CD4-positive, CD25-positive, alpha-beta regulatory T cell (primary cell): ENCODE measurements around the gene ZBTB16. TPM values are rescaled to one million over a fixed set of nuclear protein-coding genes. Genes with fewer than 3 reads are reported as not detected.

ENCODE experiments used
- ATAC-seq, 2 donors: fragments of 150-1000 bp; cut with Tn5 transposase; one replicate each; pipeline ENCODE4 v1.10.0; 2021; ENCODE audit warnings: low read depth in 2 of 2, moderate number of reproducible peaks in 2 of 2, moderate library complexity in 1 of 2
- DNase-seq, 3 donors: peaks; one replicate each; pipeline versions ENCODE4 v3.0.0 to v3.0.0-alpha.2; 2012 to 2022; ENCODE audit warnings: mixed read lengths in 1 of 3
- H3K27ac ChIP-seq: one replicate; pipeline ENCODE4 v1.7.0; 2013; ENCODE audit warnings: mild to moderate bottlenecking, low read length; ENCODE audit not compliant: insufficient read depth, poor library complexity, severe bottlenecking
- H3K27me3 ChIP-seq: one replicate; pipeline ENCODE4 v1.7.0; 2013; ENCODE audit warnings: low read length; ENCODE audit not compliant: control insufficient read depth, insufficient read depth
- H3K36me3 ChIP-seq: one replicate; pipeline ENCODE4 v1.7.0; 2013; ENCODE audit warnings: mild to moderate bottlenecking, low read length, moderate library complexity; ENCODE audit not compliant: control insufficient read depth, insufficient read depth
- H3K4me1 ChIP-seq: 2 replicates; pipeline ENCODE4 v1.7.0; 2013; ENCODE audit warnings: mild to moderate bottlenecking, low read length; ENCODE audit not compliant: insufficient read depth, control insufficient read depth, poor library complexity, severe bottlenecking
- H3K4me3 ChIP-seq: one replicate; pipeline ENCODE4 v1.7.0; 2013; ENCODE audit warnings: low read depth, mild to moderate bottlenecking, low read length, moderate library complexity
- H3K9me3 ChIP-seq, 2 experiments: 1 replicate in 1 of 2; 2 replicates in 1 of 2; pipeline ENCODE4 v1.7.0; 2013; ENCODE audit warnings: low read length in 2 of 2, mild to moderate bottlenecking in 1 of 2, moderate library complexity in 1 of 2; ENCODE audit not compliant: control insufficient read depth in 2 of 2
- H3K27ac Mint-ChIP-seq, 3 donors: one replicate each; pipeline ENCODE4 v1.8.0; 2020 to 2022; ENCODE audit warnings: mild to moderate bottlenecking in 3 of 3, mixed read lengths in 3 of 3, moderate library complexity in 2 of 3
- H3K27me3 Mint-ChIP-seq: one replicate; pipeline ENCODE4 v1.8.0; 2022; ENCODE audit warnings: mild to moderate bottlenecking, mixed read lengths
- H3K36me3 Mint-ChIP-seq: one replicate; pipeline ENCODE4 v1.8.0; 2020; ENCODE audit warnings: mixed read lengths
- H3K4me1 Mint-ChIP-seq, 4 donors: one replicate each; pipeline ENCODE4 v1.8.0; 2020 to 2022; ENCODE audit warnings: mixed read lengths in 4 of 4, mild to moderate bottlenecking in 1 of 4
- H3K4me3 Mint-ChIP-seq, 4 donors: one replicate each; pipeline ENCODE4 v1.8.0; 2020 to 2022; ENCODE audit warnings: mild to moderate bottlenecking in 4 of 4, mixed read lengths in 4 of 4, moderate library complexity in 3 of 4
- H3K9me3 Mint-ChIP-seq, 7 donors: one replicate each; pipeline ENCODE4 v1.8.0; 2020 to 2022; ENCODE audit warnings: mixed read lengths in 7 of 7, mild to moderate bottlenecking in 3 of 7, moderate library complexity in 2 of 7
- polyA plus RNA-seq, 4 donors: library from polyadenylated mRNA; unstranded; fragments of 300-500 nt; fragmentation: Illumina TruSeq; gene quantifications; one replicate each; pipeline ENCODE4 v1.2.3, GENCODE V29; 2021
- total RNA-seq: library from RNA; stranded (reverse); gene quantifications from one replicate; pipeline ENCODE4 v1.2.3, GENCODE V29; 2022

Gene ZBTB16
- total and polyA plus RNA-seq, 5 donors from 2014 or later, result 2.9 to 28.1 (median 8.5) TPM

DNA sequence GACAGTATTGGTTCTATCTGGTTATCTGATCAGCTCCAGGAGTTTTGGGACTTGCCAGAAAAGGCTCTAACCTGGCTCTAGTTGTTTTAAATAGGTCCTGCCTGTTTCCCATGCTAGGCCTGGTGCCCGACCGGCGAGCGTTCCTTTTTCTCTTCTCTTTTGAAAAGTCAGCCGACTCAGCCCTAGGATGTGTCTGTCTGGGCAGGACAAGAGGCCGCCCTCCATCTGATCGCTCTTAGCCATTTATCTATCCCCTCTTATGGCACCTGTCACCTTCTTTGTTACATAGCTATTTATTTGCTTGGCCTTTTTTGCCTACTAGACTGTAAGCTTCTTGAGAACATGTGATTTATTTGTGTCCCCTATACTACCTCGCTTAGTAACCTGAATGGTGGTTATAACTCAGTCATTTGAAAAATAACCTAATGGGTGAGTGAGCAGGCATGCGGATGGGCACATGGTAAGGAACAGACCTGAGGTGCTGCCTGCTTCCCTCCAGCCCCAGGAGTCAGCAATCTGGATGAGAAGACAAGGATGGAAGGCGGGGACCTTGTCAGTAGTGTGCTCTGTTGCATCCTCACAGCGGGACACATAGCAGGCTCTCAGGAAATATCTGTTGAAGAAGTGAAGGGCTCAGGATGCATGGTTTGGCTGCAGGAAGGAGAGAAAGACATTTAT is 108.4 kb downstream of the ZBTB16 start:
- H3K27ac ChIP-seq, result no peak overlapping the region
- H3K27me3 ChIP-seq, result no peaks in the 10 kb centered on the region
- H3K9me3 Mint-ChIP-seq, result no peaks in the 10 kb centered on the region
- H3K9me3 ChIP-seq, result no peaks in the 10 kb centered on the region
- peak overlapping the region in 3 of 4 donors; percentile 36 to 66 (median 59) for H3K4me3 Mint-ChIP-seq
- ATAC-seq (no peak), DNase-seq (no peak)
- peaks cover 68% of the 10 kb centered on the region for H3K4me1 ChIP-seq
- peak overlapping the region; percentile 2 for H3K4me3 ChIP-seq
- no peaks in the 10 kb centered on the region for H3K27me3 Mint-ChIP-seq
- H3K4me1 Mint-ChIP-seq, result peaks cover 33 to 99% (median 74%) of the 10 kb centered on the region in 4 donors
- peak overlapping the region; percentile 62 to 86 (median 83) for H3K27ac Mint-ChIP-seq
- no peaks in the 10 kb centered on the region for H3K36me3 Mint-ChIP-seq
- no peaks in the 10 kb centered on the region for H3K36me3 ChIP-seq

DNA sequence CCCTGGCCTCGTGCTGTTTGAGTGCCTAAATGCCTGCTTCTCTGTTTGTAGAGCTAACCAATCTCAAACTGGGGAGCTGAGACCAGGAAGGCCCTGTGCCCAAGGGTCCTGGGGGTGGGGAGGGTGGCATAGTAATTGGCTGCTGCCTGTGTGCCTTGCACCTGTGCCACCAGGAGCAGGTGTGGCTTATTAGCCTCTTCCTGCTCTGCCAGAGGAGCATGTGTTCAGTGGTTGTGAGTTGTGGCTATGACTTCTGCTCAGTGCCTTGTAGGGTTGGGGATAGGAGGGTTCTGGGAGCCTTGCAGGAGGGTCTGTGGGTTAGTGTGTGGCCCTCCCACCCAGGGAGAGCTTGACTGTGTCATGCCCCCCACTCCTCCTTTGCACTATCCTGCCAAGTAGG is 109.2 kb downstream of the ZBTB16 start:
- no peaks in the 10 kb centered on the region for H3K36me3 Mint-ChIP-seq
- no peaks in the 10 kb centered on the region for H3K27me3 ChIP-seq
- H3K9me3 Mint-ChIP-seq, result no peaks in the 10 kb centered on the region
- peak in 1 of 3 donors; percentile 52 for DNase-seq
- H3K4me3 ChIP-seq, result no peak overlapping the region
- peak in 1 of 2 donors; percentile 39 for ATAC-seq
- peak overlapping the region in 3 of 4 donors; percentile 30 to 59 (median 39) for H3K4me3 Mint-ChIP-seq
- peak overlapping the region; percentile 62 to 86 (median 83) for H3K27ac Mint-ChIP-seq
- peaks cover 33 to 100% (median 79%) of the 10 kb centered on the region in 4 donors for H3K4me1 Mint-ChIP-seq
- no peak overlapping the region for H3K27ac ChIP-seq
- no peaks in the 10 kb centered on the region for H3K9me3 ChIP-seq
- no peaks in the 10 kb centered on the region for H3K27me3 Mint-ChIP-seq
- no peaks in the 10 kb centered on the region for H3K36me3 ChIP-seq
- H3K4me1 ChIP-seq, result peaks cover 76% of the 10 kb centered on the region

DNA sequence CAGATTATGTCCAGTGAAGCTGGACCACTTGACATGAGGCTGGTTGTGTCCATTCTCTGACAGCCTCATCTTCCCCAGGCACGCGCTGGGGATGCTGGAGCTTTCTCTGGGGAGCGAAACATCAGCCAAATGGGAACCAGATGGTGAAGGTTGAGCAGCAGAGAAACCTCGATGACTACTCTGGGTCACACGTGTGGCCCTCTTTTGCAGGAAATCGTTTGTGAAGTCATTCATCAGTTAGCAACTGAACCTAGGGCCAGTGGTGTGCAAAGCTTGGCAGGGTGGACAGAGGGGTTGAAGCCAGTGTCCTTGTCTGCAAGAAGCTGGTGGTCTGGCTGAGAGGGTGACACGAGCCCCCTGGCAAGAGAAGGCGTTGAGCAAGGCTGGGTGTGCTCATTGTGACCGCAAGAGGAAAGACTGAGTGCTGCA is 109.8 kb downstream of the ZBTB16 start:
- Histone ChIP-seq H3K36me3 (no peaks in the 10 kb centered on the region), H3K27me3 (no peaks in the 10 kb centered on the region), H3K4me1 (peaks cover 82% of the 10 kb centered on the region), H3K9me3 (no peaks in the 10 kb centered on the region), H3K4me3 (no peak overlapping the region), H3K27ac (no peak overlapping the region)
- H3K27ac Mint-ChIP-seq, result peak overlapping the region; percentile 71 to 85 (median 83)
- H3K4me1 Mint-ChIP-seq, result peaks cover 39 to 100% (median 81%) of the 10 kb centered on the region in 4 donors
- no peaks in the 10 kb centered on the region for H3K36me3 Mint-ChIP-seq
- ATAC-seq (no peak), DNase-seq (no peak)
- no peaks in the 10 kb centered on the region for H3K27me3 Mint-ChIP-seq
- peak overlapping the region in 1 of 4 donors; percentile 39 for H3K4me3 Mint-ChIP-seq
- H3K9me3 Mint-ChIP-seq, result no peaks in the 10 kb centered on the region

DNA sequence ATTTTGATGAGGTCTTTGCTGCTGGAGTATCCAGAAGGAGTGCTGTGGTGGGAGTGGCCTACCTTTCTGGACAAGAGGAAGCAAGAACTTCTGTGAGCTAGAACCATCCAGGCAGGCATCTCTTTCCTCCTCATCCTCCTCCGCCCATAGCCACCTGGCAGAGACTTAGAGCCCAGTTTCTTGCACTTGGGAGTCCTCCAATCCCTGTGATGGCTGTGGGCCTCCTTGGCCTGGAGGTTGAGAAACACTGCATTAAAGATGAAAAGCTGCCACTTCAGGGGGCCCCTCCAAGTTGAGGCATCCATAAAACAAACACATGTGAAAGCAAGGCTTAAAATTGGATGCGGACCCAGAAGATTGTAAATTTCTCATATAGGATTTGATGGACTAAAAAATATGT is 110.3 kb downstream of the ZBTB16 start:
- H3K9me3 Mint-ChIP-seq, result no peaks in the 10 kb centered on the region
- peak overlapping the region in 1 of 4 donors; percentile 39 for H3K4me3 Mint-ChIP-seq
- Histone ChIP-seq H3K4me1 (peaks cover 87% of the 10 kb centered on the region), H3K36me3 (no peaks in the 10 kb centered on the region), H3K27me3 (no peaks in the 10 kb centered on the region), H3K27ac (no peak overlapping the region), H3K4me3 (no peak overlapping the region), H3K9me3 (no peaks in the 10 kb centered on the region)
- H3K4me1 Mint-ChIP-seq, result peaks cover 41 to 100% (median 80%) of the 10 kb centered on the region in 4 donors
- no peaks in the 10 kb centered on the region for H3K36me3 Mint-ChIP-seq
- ATAC-seq, result no peak
- peak overlapping the region; percentile 71 to 85 (median 83) for H3K27ac Mint-ChIP-seq
- no peaks in the 10 kb centered on the region for H3K27me3 Mint-ChIP-seq
- no peak for DNase-seq

- Histone ChIP-seq H3K27ac (no peak overlapping the region), H3K9me3 (no peaks in the 10 kb centered on the region), H3K4me3 (no peak overlapping the region), H3K36me3 (no peaks in the 10 kb centered on the region), H3K4me1 (peaks cover 86% of the 10 kb centered on the region), H3K27me3 (no peaks in the 10 kb centered on the region)
- no peaks in the 10 kb centered on the region for H3K27me3 Mint-ChIP-seq
- no peaks in the 10 kb centered on the region for H3K9me3 Mint-ChIP-seq
- DNase-seq (no peak), ATAC-seq (no peak)
- H3K27ac Mint-ChIP-seq, result peak overlapping the region; percentile 14 to 83 (median 31)
- H3K4me1 Mint-ChIP-seq, result peaks cover 41 to 100% (median 77%) of the 10 kb centered on the region in 4 donors
- peak overlapping the region in 1 of 4 donors; percentile 39 for H3K4me3 Mint-ChIP-seq
- H3K36me3 Mint-ChIP-seq, result no peaks in the 10 kb centered on the region
These were observed 110.7 kb downstream of the ZBTB16 start for GRCh38 chr11:114170226-114170625.

GRCh38 chr11:114171257-114172054 is 111.9 kb downstream of the ZBTB16 start:
- Histone ChIP-seq H3K4me1 (peaks cover 74% of the 10 kb centered on the region), H3K27ac (no peak overlapping the region), H3K27me3 (no peaks in the 10 kb centered on the region), H3K4me3 (no peak overlapping the region), H3K36me3 (no peaks in the 10 kb centered on the region), H3K9me3 (no peaks in the 10 kb centered on the region)
- DNase-seq (no peak), ATAC-seq (no peak)
- H3K4me1 Mint-ChIP-seq, result peaks cover 41 to 96% (median 73%) of the 10 kb centered on the region in 4 donors
- H3K27ac Mint-ChIP-seq, result peak overlapping the region; percentile 76 to 95 (median 92)
- H3K36me3 Mint-ChIP-seq, result no peaks in the 10 kb centered on the region
- peak overlapping the region in 3 of 4 donors; percentile 7 to 56 (median 52) for H3K4me3 Mint-ChIP-seq
- H3K27me3 Mint-ChIP-seq, result no peaks in the 10 kb centered on the region
- no peaks in the 10 kb centered on the region for H3K9me3 Mint-ChIP-seq

- peak in 1 of 3 donors; percentile 49 for DNase-seq
- H3K27ac Mint-ChIP-seq, result peak overlapping the region; percentile 92 to 99 (median 95)
- H3K9me3 Mint-ChIP-seq, result no peaks in the 10 kb centered on the region
- H3K4me3 ChIP-seq, result peak overlapping the region; percentile 54
- H3K36me3 ChIP-seq, result no peaks in the 10 kb centered on the region
- H3K4me3 Mint-ChIP-seq, result peak overlapping the region in 3 of 4 donors; percentile 56 to 72 (median 61)
- no peaks in the 10 kb centered on the region for H3K27me3 ChIP-seq
- H3K9me3 ChIP-seq, result no peaks in the 10 kb centered on the region
- peak; percentile 52 to 60 for ATAC-seq
- H3K4me1 Mint-ChIP-seq, result peaks cover 36 to 88% (median 69%) of the 10 kb centered on the region in 4 donors
- peak overlapping the region; percentile 60 for H3K27ac ChIP-seq
- H3K4me1 ChIP-seq, result peaks cover 66% of the 10 kb centered on the region
- H3K36me3 Mint-ChIP-seq, result no peaks in the 10 kb centered on the region
- no peaks in the 10 kb centered on the region for H3K27me3 Mint-ChIP-seq
These were observed 112.7 kb downstream of the ZBTB16 start for GRCh38 chr11:114172055-114172861.
